H1 (cell line): ENCODE measurements around the gene RFXAP. TPM values are rescaled to one million over a fixed set of nuclear protein-coding genes. Genes with fewer than 3 reads are reported as not detected.

ENCODE experiments used
- CTCF ChIA-PET: fragments of 300-600 bp; sonication (Branson Sonifier 250); formaldehyde crosslinking; loops from one replicate; lab custom pipeline; 2021; ENCODE audit not compliant: partially characterized antibody; lab: Charles Lee
- POLR2A ChIA-PET: fragments of 300-600 bp; sonication (Branson Sonifier 250); formaldehyde crosslinking; loops from one replicate; lab custom pipeline; 2021; ENCODE audit warnings: inconsistent platforms; ENCODE audit not compliant: partially characterized antibody; lab: Charles Lee
- DNase-seq, 2 experiments: peaks; one replicate each; pipeline versions ENCODE4 v3.0.0 to v3.0.0-alpha.2; 2010 to 2022; ENCODE audit warnings: low spot score in 2 of 2, low read depth in 1 of 2, mixed read lengths in 1 of 2
- FAIRE-seq: peaks from 2 replicates; lab custom pipeline; 2011; peaks lifted over from hg19 to GRCh38; lab: Jason Lieb, UNC
- H2AFZ ChIP-seq: 2 replicates; pipeline ENCODE4 v1.8.1; 2012; ENCODE audit warnings: low read length, inconsistent platforms
- H2AK5ac ChIP-seq: 2 replicates; pipeline ENCODE4 v1.6.1; 2013; ENCODE audit warnings: low read depth, low read length
- H2BK120ac ChIP-seq: replicated peaks from 2 replicates; pipeline ENCODE3; 2013; ENCODE audit warnings: low read depth, low read length, inconsistent platforms
- H2BK12ac ChIP-seq: 2 replicates; pipeline ENCODE4 v1.6.1; 2013; ENCODE audit warnings: low read depth, low read length
- H2BK15ac ChIP-seq: 2 replicates; pipeline ENCODE4 v1.6.1; 2013; ENCODE audit warnings: low read length
- H2BK20ac ChIP-seq: 2 replicates; pipeline ENCODE4 v1.6.1; 2013; ENCODE audit warnings: low read length
- H2BK5ac ChIP-seq: 2 replicates; pipeline ENCODE4 v1.6.1; 2013; ENCODE audit warnings: low read depth, low read length
- H3K14ac ChIP-seq: 2 replicates; pipeline ENCODE4 v1.6.1; 2013; ENCODE audit warnings: inconsistent platforms; ENCODE audit not compliant: insufficient read length
- H3K18ac ChIP-seq: 2 replicates; pipeline ENCODE4 v1.6.1; 2013; ENCODE audit warnings: low read length; ENCODE audit errors: extremely low read depth
- H3K23ac ChIP-seq: 2 replicates; pipeline ENCODE4 v1.6.1; 2013; ENCODE audit warnings: inconsistent platforms; ENCODE audit not compliant: insufficient read length
- H3K23me2 ChIP-seq: 2 replicates; pipeline ENCODE4 v1.6.1; 2013; ENCODE audit warnings: low read depth, low read length
- H3K27ac ChIP-seq: 2 replicates; pipeline ENCODE4 v1.6.1; 2011; ENCODE audit warnings: low read depth, low read length, inconsistent platforms
- H3K27me3 ChIP-seq, 4 experiments: replicated peaks in 1 of 4; 1 replicate in 1 of 4; 2 replicates in 3 of 4; pipeline versions ENCODE4 v1.6.1 to v1.8.1; 2011 to 2013; ENCODE audit warnings: low read length in 3 of 4, mild to moderate bottlenecking in 3 of 4, inconsistent platforms in 2 of 4, mixed read lengths in 2 of 4, moderate library complexity in 1 of 4; ENCODE audit not compliant: control insufficient read depth in 3 of 4, insufficient read depth in 3 of 4; ENCODE audit errors: extremely low read depth in 1 of 4
- H3K36me3 ChIP-seq, 4 experiments: 2 replicates each; pipeline versions ENCODE4 v1.6.1 to v1.8.1; 2011 to 2013; ENCODE audit warnings: mild to moderate bottlenecking in 4 of 4, low read length in 3 of 4, moderate library complexity in 2 of 4, control low read depth in 1 of 4, inconsistent platforms in 1 of 4; ENCODE audit not compliant: insufficient read depth in 4 of 4, control insufficient read depth in 2 of 4
- H3K4ac ChIP-seq: replicated peaks from 2 replicates; pipeline ENCODE3; 2013; ENCODE audit warnings: low read length, low read depth, mixed read lengths, inconsistent platforms; ENCODE audit not compliant: insufficient read length
- H3K4me1 ChIP-seq, 4 experiments: replicated peaks in 1 of 4; 1 replicate in 1 of 4; 2 replicates in 3 of 4; pipeline versions ENCODE4 v1.6.1 to v1.8.1; 2011 to 2013; ENCODE audit warnings: low read length in 3 of 4, inconsistent platforms in 2 of 4, mixed read lengths in 1 of 4; ENCODE audit not compliant: insufficient read depth in 4 of 4, control insufficient read depth in 3 of 4
- H3K4me2 ChIP-seq, 2 experiments: 2 replicates each; pipeline versions ENCODE4 v1.6.1 to v1.8.1; 2011 to 2013; ENCODE audit warnings: low read depth in 2 of 2, low read length in 2 of 2, control low read depth in 1 of 2, inconsistent platforms in 1 of 2, mild to moderate bottlenecking in 1 of 2; ENCODE audit not compliant: insufficient read depth in 1 of 2
- H3K4me3 ChIP-seq, 4 experiments: fragments of 200-600, 300-600 bp in 1 of 4; sonication (generic), shearing (Covaris generic), sonication (Bioruptor Twin) in 1 of 4; 2 replicates each; pipeline versions ENCODE4 v1.5.1 to v1.8.1; 2011 to 2016; ENCODE audit warnings: low read length in 4 of 4, low read depth in 3 of 4, control low read depth in 2 of 4, inconsistent platforms in 2 of 4, mild to moderate bottlenecking in 2 of 4, mixed read lengths in 1 of 4, moderate library complexity in 1 of 4; ENCODE audit not compliant: insufficient read depth in 2 of 4; ENCODE audit errors: extremely low read depth in 1 of 4
- H3K56ac ChIP-seq: replicated peaks from 2 replicates; pipeline ENCODE3; 2013; ENCODE audit warnings: low read depth, mild to moderate bottlenecking, mixed read lengths, low read length, inconsistent platforms; ENCODE audit not compliant: insufficient read length
- H3K79me1 ChIP-seq: 2 replicates; pipeline ENCODE4 v1.6.1; 2013; ENCODE audit warnings: low read depth, low read length, control low read depth
- H3K79me2 ChIP-seq, 2 experiments: 2 replicates each; pipeline versions ENCODE4 v1.6.1 to v1.8.1; 2012 to 2013; ENCODE audit warnings: low read length in 2 of 2, mild to moderate bottlenecking in 2 of 2, inconsistent platforms in 1 of 2; ENCODE audit not compliant: insufficient read depth in 2 of 2, control insufficient read depth in 1 of 2
- H3K9ac ChIP-seq, 4 experiments: replicated peaks in 1 of 4; 1 replicate in 1 of 4; 2 replicates in 3 of 4; pipeline versions ENCODE4 v1.6.1 to v1.8.1; 2011 to 2013; ENCODE audit warnings: low read depth in 3 of 4, low read length in 3 of 4, control low read depth in 2 of 4, mild to moderate bottlenecking in 2 of 4, moderate library complexity in 2 of 4, inconsistent platforms in 1 of 4; ENCODE audit errors: extremely low read depth in 1 of 4
- H3K9me3 ChIP-seq, 2 experiments: 2 replicates each; pipeline versions ENCODE4 v1.6.1 to v1.8.1; 2012 to 2013; ENCODE audit warnings: mild to moderate bottlenecking in 2 of 2, moderate library complexity in 2 of 2, control low read depth in 1 of 2, inconsistent platforms in 1 of 2, low read depth in 1 of 2, low read length in 1 of 2, mixed read lengths in 1 of 2; ENCODE audit not compliant: insufficient read depth in 2 of 2
- H4K20me1 ChIP-seq, 2 experiments: replicated peaks in 1 of 2; 2 replicates each; pipeline versions ENCODE3 to v1.8.1; 2011 to 2013; ENCODE audit warnings: inconsistent platforms in 2 of 2, low read length in 2 of 2, mild to moderate bottlenecking in 1 of 2; ENCODE audit not compliant: insufficient read depth in 2 of 2, control insufficient read depth in 1 of 2
- H4K5ac ChIP-seq: 2 replicates; pipeline ENCODE4 v1.6.1; 2013; ENCODE audit warnings: low read length, low read depth, mixed read lengths, inconsistent platforms; ENCODE audit not compliant: insufficient read length
- H4K8ac ChIP-seq: 2 replicates; pipeline ENCODE4 v1.8.0; 2013; ENCODE audit warnings: mild to moderate bottlenecking, moderate library complexity, low read length, inconsistent platforms; ENCODE audit not compliant: insufficient read depth; ENCODE audit errors: extremely low read depth
- H4K91ac ChIP-seq: replicated peaks from 2 replicates; pipeline ENCODE3; 2013; ENCODE audit warnings: low read length, mixed read lengths, inconsistent platforms; ENCODE audit not compliant: insufficient read length
- KDM1A ChIP-seq: fragments of 200-600, 300-600 bp; sonication (generic); IDR thresholded peaks from 2 replicates; pipeline ENCODE4 v1.7.1; 2016; ENCODE audit warnings: mild to moderate bottlenecking, low read length, borderline replicate concordance
- whole genome bisulfite sequencing, 2 experiments: shearing (Covaris generic) in 1 of 2; methylation state at CpG; one replicate each; pipeline versions ENCODE4 v1.1.6 to v1.1.7; 2013 to 2015; ENCODE audit warnings: low lambda C conversion rate in 2 of 2, mixed read lengths in 2 of 2, inconsistent platforms in 1 of 2, low coverage in 1 of 2, missing lambda C conversion rate in 1 of 2; ENCODE audit not compliant: insufficient replicate concordance in 2 of 2, insufficient coverage in 1 of 2, insufficient read length in 1 of 2; ENCODE audit errors: extremely low coverage in 1 of 2, missing lambda C conversion rate in 1 of 2; 5-methylcytosine and 5-hydroxymethylcytosine counted together
- polyA plus RNA-seq, 7 experiments: library from polyadenylated mRNA; depleted of rRNA in 3 of 7; stranded (reverse) in 5 of 7; unstranded in 2 of 7; fragments of >200 nt in 5 of 7; fragments of 200-250 nt in 2 of 7; gene quantifications; 1 replicate in 5 of 7; 2 replicates in 1 of 7; 4 replicates in 1 of 7; pipeline versions ENCODE4 v1.2.1 to v1.2.3, GENCODE V29; 2011 to 2013; ENCODE audit warnings: missing spikeins in 2 of 7, mixed read lengths in 2 of 7
- total RNA-seq: library from RNA; stranded (reverse); fragmentation: NEBNext Ultra II Directional; extraction: Animal tissue kit (Norgen Biotek cat#: 25700); gene quantifications from 2 replicates; pipeline ENCODE4 v1.2.1, GENCODE V29; 2021

The RFXAP gene
- total and polyA plus RNA-seq, 2 of the 8 experiments (the other 6 are each of a cell fraction or from before 2014, with no cell fraction given): 5.2 to 11.5 TPM

GRCh38 chr13:36788276-36788675, 30.7 kb upstream of the RFXAP start:
- H4K8ac ChIP-seq: no peak overlapping the region
- no peak overlapping the region for H4K5ac ChIP-seq
- FAIRE-seq (no peak), DNase-seq (no peak)
- H3K79me1 ChIP-seq: no peaks in the 10 kb centered on the region
- no peaks in the 10 kb centered on the region for H3K27me3 ChIP-seq
- no peak overlapping the region for H2BK5ac ChIP-seq
- no peak overlapping the region for H4K91ac ChIP-seq
- H3K27ac ChIP-seq: no peak overlapping the region
- no peaks in the 10 kb centered on the region for H4K20me1 ChIP-seq
- H3K36me3 ChIP-seq: no peaks in the 10 kb centered on the region
- H3K14ac ChIP-seq: no peak overlapping the region
- no peak for TF ChIP-seq KDM1A
- ChIA-PET CTCF (interaction anchor here (1.5 kb wide), 1 partner anchor 14 kb away, joined by 5 read pairs; no protein-coding TSS in a partner anchor), POLR2A (no interaction called here)
- no peak overlapping the region for H2BK20ac ChIP-seq
- no peak overlapping the region for H2AK5ac ChIP-seq
- H3K9ac ChIP-seq: no peak overlapping the region; a peak in 1 of 7 replicates
- peaks cover 0 to 2% (median 0%) of the 10 kb centered on the region in 4 experiments; a peak in 1 of 7 replicates for H3K4me1 ChIP-seq
- H3K56ac ChIP-seq: no peak overlapping the region
- no peak overlapping the region for H2AFZ ChIP-seq
- no peak overlapping the region; the same call in 1 of the 2 replicates for H2BK15ac ChIP-seq
- H3K4me2 ChIP-seq: no peak overlapping the region
- WGBS, 2 experiments: 88% methylated on average over 4 of the region's 4 CpGs; no CpG with 5 or more reads in 1 of the 2 experiments
- no peaks in the 10 kb centered on the region for H3K79me2 ChIP-seq
- H2BK12ac ChIP-seq: no peak overlapping the region
- H3K23ac ChIP-seq: no peak overlapping the region
- no peak overlapping the region for H3K4ac ChIP-seq
- H3K9me3 ChIP-seq: no peaks in the 10 kb centered on the region
- H3K23me2 ChIP-seq: no peaks in the 10 kb centered on the region
- no peak overlapping the region for H3K4me3 ChIP-seq
- no peak overlapping the region for H2BK120ac ChIP-seq
- no peak overlapping the region for H3K18ac ChIP-seq
